ENCODE data around the gene ALG10.
"Not testable (repeated sequence)": the region's sequence is repeated elsewhere in the genome, so short reads cannot be mapped to it uniquely, and the experiment has no call there.

GRCh38 chr12:34047855-34048254 lies 25.6 kb downstream of the ALG10 start:
- TF ChIP-seq CTCF (IDR thresholded peaks at IDR 0.05; ENCODE audit: insufficient read depth, low read length); REST (IDR thresholded peaks at IDR 0.05; ENCODE audit: insufficient replicate concordance, low read depth); POLR2AphosphoS5 (IDR thresholded peaks at IDR 0.05; ENCODE audit: low read depth): not testable (repeated sequence)
